Measurements from ENCODE around the gene ASB13. TPM values are rescaled to one million over a fixed set of nuclear protein-coding genes. Genes with fewer than 3 reads are reported as not detected.
"Not testable (repeated sequence)": the region's sequence is repeated elsewhere in the genome, so short reads cannot be mapped to it uniquely, and the experiment has no call there.

ASB13 gene
- total RNA-seq, 4 donors from 2014 or later: 9.9 to 27.7 (median 14.2) TPM

GRCh38 chr10:5595591-5595990 is 70.8 kb downstream of the ASB13 start:
- Histone ChIP-seq H3K4me1 (peaks cover 16 to 27% of the 10 kb centered on the region in 2 donors), H3K9me3 (no peaks in the 10 kb centered on the region), H3K27me3 (no peaks in the 10 kb centered on the region), H3K36me3 (no peaks in the 10 kb centered on the region), H3K27ac (no peak overlapping the region), H3K4me3 (replicated peaks in 1 of 3) (no peak overlapping the region)
- no peak for DNase-seq
- TF ChIP-seq POLR2A (IDR thresholded peaks at IDR 0.05): no peak
- TF ChIP-seq, protein P1, sequence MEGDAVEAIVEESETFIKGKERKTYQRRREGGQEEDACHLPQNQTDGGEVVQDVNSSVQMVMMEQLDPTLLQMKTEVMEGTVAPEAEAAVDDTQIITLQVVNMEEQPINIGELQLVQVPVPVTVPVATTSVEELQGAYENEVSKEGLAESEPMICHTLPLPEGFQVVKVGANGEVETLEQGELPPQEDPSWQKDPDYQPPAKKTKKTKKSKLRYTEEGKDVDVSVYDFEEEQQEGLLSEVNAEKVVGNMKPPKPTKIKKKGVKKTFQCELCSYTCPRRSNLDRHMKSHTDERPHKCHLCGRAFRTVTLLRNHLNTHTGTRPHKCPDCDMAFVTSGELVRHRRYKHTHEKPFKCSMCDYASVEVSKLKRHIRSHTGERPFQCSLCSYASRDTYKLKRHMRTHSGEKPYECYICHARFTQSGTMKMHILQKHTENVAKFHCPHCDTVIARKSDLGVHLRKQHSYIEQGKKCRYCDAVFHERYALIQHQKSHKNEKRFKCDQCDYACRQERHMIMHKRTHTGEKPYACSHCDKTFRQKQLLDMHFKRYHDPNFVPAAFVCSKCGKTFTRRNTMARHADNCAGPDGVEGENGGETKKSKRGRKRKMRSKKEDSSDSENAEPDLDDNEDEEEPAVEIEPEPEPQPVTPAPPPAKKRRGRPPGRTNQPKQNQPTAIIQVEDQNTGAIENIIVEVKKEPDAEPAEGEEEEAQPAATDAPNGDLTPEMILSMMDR (IDR thresholded peaks at IDR 0.05): no peak
- 36 to 56% methylated on average over 4 of the region's 7 CpGs for WGBS, 2 donors
- intact Hi-C loops (cut with DNase I): no loop called here

GRCh38 chr10:5595095-5595494 is 71.3 kb downstream of the ASB13 start:
- no peak for DNase-seq
- Histone ChIP-seq H3K36me3 (no peaks in the 10 kb centered on the region), H3K27ac (no peak overlapping the region), H3K9me3 (no peaks in the 10 kb centered on the region), H3K4me3 (replicated peaks in 1 of 3) (no peak overlapping the region), H3K4me1 (peaks cover 16 to 32% of the 10 kb centered on the region in 2 donors), H3K27me3 (no peaks in the 10 kb centered on the region)
- intact Hi-C loops (cut with DNase I): no loop called here
- TF ChIP-seq, protein P1 (IDR thresholded peaks at IDR 0.05): no peak
- no peak for TF ChIP-seq POLR2A (IDR thresholded peaks at IDR 0.05)
- 52 to 58% methylated on average over 5 of the region's 5 CpGs for WGBS, 2 donors

DNA sequence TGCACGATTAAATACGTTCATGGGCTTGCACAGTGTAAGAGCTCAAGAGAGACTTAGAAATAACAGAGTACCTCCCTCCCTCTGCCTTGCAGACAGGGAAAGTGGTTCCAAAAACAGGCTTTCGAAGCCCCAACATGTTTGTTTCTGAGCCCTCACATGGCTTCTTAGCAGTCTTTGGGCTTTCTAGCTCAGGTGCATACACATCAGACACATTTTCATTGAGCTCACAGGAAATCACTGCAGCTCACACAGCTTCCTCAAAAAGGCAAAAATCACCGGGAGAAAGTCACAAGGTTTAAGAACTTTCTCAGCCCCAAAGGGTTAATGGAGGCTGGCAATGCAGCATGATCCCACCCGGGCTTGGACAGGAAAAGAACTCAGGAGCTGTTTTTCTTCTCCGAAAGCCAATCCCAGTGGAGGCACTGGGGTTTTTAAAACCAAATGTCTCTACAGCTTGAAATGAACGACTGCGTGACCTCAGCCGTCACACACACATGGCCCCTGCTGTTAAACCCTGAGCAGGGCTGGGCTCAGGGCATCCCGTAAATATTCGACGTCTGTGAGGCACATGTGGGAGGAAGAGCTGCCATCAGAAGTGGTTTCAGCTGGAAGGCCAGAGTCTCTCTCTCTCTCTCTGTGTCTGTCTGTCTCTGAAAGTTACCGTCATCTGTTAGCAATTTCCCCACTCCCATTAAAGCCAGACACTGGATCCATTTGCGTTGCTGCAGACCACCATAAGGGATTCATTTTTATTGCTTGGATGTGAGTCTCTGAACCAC is 71.9 kb downstream of the ASB13 start:
- TF ChIP-seq, protein P1 (IDR thresholded peaks at IDR 0.05): no peak
- TF ChIP-seq POLR2A (IDR thresholded peaks at IDR 0.05): no peak
- Histone ChIP-seq H3K27ac (no peak overlapping the region), H3K36me3 (no peaks in the 10 kb centered on the region), H3K27me3 (no peaks in the 10 kb centered on the region), H3K4me3 (replicated peaks in 1 of 3) (no peak overlapping the region), H3K9me3 (no peaks in the 10 kb centered on the region), H3K4me1 (peaks cover 16 to 32% of the 10 kb centered on the region in 2 donors)
- 37 to 40% methylated on average over 14 of the region's 14 CpGs for WGBS, 2 donors
- DNase-seq: no peak
- intact Hi-C loops (cut with DNase I): no loop called here

- H3K27me3 ChIP-seq; DNase-seq; H3K27ac ChIP-seq; H3K36me3 ChIP-seq; H3K9me3 ChIP-seq; H3K4me3 ChIP-seq (replicated peaks in 1 of 3); intact Hi-C loops (cut with DNase I): not testable (repeated sequence)
- WGBS, 2 donors: 87 to 94% methylated on average over 6 of the region's 6 CpGs
- H3K4me1 ChIP-seq: peaks cover 16 to 32% of the 10 kb centered on the region in 2 donors
These were observed 73.0 kb downstream of the ASB13 start for GRCh38 chr10:5593347-5593746.

- Histone ChIP-seq H3K9me3 (no peaks in the 10 kb centered on the region), H3K36me3 (no peaks in the 10 kb centered on the region), H3K4me3 (replicated peaks in 1 of 3) (no peak overlapping the region), H3K27ac (no peak overlapping the region), H3K4me1 (peaks cover 16 to 32% of the 10 kb centered on the region in 2 donors), H3K27me3 (no peaks in the 10 kb centered on the region)
- intact Hi-C loops (cut with DNase I): no loop called here
- WGBS, 2 donors: 85 to 89% methylated on average over 8 of the region's 8 CpGs
- TF ChIP-seq POLR2A (IDR thresholded peaks at IDR 0.05): no peak
- TF ChIP-seq, protein P1 (IDR thresholded peaks at IDR 0.05): no peak
- DNase-seq: no peak
These were observed 74.3 kb downstream of the ASB13 start for GRCh38 chr10:5592070-5592469.
